Measurements from ENCODE around the gene DPP10.

- TF ChIP-seq, protein P1, sequence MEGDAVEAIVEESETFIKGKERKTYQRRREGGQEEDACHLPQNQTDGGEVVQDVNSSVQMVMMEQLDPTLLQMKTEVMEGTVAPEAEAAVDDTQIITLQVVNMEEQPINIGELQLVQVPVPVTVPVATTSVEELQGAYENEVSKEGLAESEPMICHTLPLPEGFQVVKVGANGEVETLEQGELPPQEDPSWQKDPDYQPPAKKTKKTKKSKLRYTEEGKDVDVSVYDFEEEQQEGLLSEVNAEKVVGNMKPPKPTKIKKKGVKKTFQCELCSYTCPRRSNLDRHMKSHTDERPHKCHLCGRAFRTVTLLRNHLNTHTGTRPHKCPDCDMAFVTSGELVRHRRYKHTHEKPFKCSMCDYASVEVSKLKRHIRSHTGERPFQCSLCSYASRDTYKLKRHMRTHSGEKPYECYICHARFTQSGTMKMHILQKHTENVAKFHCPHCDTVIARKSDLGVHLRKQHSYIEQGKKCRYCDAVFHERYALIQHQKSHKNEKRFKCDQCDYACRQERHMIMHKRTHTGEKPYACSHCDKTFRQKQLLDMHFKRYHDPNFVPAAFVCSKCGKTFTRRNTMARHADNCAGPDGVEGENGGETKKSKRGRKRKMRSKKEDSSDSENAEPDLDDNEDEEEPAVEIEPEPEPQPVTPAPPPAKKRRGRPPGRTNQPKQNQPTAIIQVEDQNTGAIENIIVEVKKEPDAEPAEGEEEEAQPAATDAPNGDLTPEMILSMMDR (IDR thresholded peaks at IDR 0.05), result no peak
- TF ChIP-seq POLR2A (IDR thresholded peaks at IDR 0.05), result no peak
These were observed 1167.5 kb downstream of the DPP10 start for GRCh38 chr2:115609978-115610377.
